Activated T-cell treated with anti-CD3 and anti-CD28 coated beads, Interleukin-2, amount 50 U/mL, for 72 hours (primary cell): ENCODE data around the gene KPNA1. TPM values are rescaled to one million over a fixed set of nuclear protein-coding genes. Genes with fewer than 3 reads are reported as not detected.
A peak's percentile ranks its signal among the peaks of the same experiment; 100 is the strongest.

Experiments
- ATAC-seq, 2 donors: fragments of 150-1000 bp; cut with Tn5 transposase; replicated peaks in 1 of 2; 2 replicates each; pipeline ENCODE4 v1.10.0; 2021; ENCODE audit warnings: moderate library complexity in 2 of 2, mild to moderate bottlenecking in 1 of 2
- DNase-seq, 2 donors: peaks; one replicate each; pipeline ENCODE4 v3.0.0; 2021 to 2022; ENCODE audit warnings: mixed read lengths in 1 of 2
- H3K27ac Mint-ChIP-seq: one replicate; pipeline ENCODE4 v1.8.0; 2022; ENCODE audit warnings: mild to moderate bottlenecking, moderate library complexity, mixed read lengths
- H3K27me3 Mint-ChIP-seq: one replicate; pipeline ENCODE4 v1.8.0; 2022; ENCODE audit warnings: low read depth, mixed read lengths
- H3K36me3 Mint-ChIP-seq, 2 donors: one replicate each; pipeline ENCODE4 v1.8.0; 2022; ENCODE audit warnings: mixed read lengths in 2 of 2, mild to moderate bottlenecking in 1 of 2; ENCODE audit not compliant: insufficient read depth in 2 of 2
- H3K4me1 Mint-ChIP-seq: one replicate; pipeline ENCODE4 v1.8.0; 2022; ENCODE audit warnings: low read depth, mixed read lengths
- H3K4me3 Mint-ChIP-seq, 2 donors: one replicate each; pipeline ENCODE4 v1.8.0; 2022; ENCODE audit warnings: mild to moderate bottlenecking in 2 of 2, mixed read lengths in 2 of 2, moderate library complexity in 2 of 2
- H3K9me3 Mint-ChIP-seq, 2 donors: one replicate each; pipeline ENCODE4 v1.8.0; 2022; ENCODE audit warnings: mixed read lengths in 2 of 2
- total RNA-seq, 2 donors: library from RNA; stranded (reverse); gene quantifications; one replicate each; pipeline ENCODE4 v1.2.3, GENCODE V29; 2022

Gene KPNA1
- total RNA-seq, 2 donors from 2014 or later, result 54.3 to 69.9 TPM

DNA sequence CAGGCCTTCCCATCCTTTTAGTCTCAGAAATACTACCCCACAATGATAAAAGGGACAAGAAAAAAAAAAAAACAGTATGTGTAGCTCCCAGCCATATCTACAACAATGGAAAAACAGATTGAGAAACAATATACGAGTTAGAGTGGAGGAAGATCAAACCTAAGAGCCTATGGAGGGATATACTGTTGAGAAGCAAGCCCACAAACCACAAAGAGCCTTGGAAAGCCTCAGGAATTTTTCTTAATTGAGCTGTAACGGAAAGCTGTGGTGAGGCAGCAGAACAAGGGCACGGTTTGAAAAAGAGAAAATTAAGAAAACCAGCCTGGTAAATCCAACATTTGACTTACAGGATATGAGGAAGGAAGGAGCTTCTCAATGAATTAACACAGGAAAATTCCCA, 21.4 kb downstream of the KPNA1 start:
- Mint-ChIP-seq H3K36me3 (peaks cover 4 to 31% of the 10 kb centered on the region in 2 donors), H3K27ac (no peak overlapping the region), H3K4me1 (peaks cover 50% of the 10 kb centered on the region), H3K4me3 (no peak overlapping the region), H3K27me3 (no peaks in the 10 kb centered on the region), H3K9me3 (no peaks in the 10 kb centered on the region)
- ATAC-seq (no peak), DNase-seq (no peak)

DNA sequence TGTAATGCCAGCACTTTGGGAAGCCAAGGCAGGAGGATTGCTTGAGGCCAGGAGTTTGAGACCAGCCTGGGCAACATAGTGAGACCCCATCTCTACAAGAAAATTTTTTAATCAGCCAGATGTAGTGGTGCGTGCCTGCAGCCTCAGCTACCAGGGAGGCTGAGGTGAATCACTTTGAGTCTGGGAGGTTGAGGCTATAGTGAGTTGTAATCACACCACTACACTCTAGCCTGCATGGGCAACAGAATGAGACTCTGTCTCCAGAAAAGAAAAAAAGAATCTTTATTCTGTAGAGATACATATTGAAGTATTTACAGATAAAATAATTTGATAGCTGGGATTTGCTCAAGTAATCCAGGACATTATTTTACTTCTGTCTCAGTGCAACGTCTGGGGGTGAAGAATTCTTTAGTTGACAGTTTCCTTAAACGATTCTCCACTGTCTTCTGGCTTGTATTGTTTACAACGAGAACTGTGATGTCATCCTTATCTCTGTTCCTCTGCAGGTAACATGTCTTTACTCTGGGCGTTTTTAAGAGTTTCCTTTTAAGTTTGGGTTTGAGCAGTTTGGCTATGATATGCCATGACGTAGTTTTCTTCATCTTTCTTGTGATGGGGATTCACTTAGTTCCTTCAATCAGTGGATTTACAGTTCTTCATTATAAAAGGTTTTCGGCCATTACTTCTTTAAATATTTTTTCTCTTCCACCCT, 26.3 kb downstream of the KPNA1 start:
- peak; percentile 92 to 95 for ATAC-seq
- Mint-ChIP-seq H3K4me1 (peaks cover 55% of the 10 kb centered on the region), H3K27me3 (no peaks in the 10 kb centered on the region), H3K36me3 (peaks cover 2 to 17% of the 10 kb centered on the region in 2 donors), H3K4me3 (peak overlapping the region; percentile 34 to 45), H3K27ac (peak overlapping the region; percentile 9), H3K9me3 (no peaks in the 10 kb centered on the region)
- no peak for DNase-seq

DNA sequence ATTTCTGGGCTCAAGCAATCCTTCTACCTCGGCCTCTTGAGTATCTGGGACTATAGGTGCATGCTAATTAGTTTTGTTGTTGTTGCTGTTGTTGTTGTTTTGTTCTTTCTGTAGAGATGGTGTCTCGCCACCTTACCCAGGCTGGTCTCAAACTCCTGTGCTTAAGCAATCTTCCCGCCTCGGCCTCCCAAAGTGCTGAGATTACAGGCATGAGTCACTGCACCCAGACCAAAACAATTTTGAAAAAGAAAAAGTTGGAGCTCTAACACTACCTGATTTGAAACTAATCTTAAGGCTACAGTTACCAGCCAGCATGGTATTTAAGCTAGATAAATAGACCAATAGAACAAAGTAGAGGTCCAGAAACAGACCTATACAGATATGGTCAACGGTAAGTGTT, 29.8 kb downstream of the KPNA1 start:
- no peak overlapping the region for H3K4me3 Mint-ChIP-seq
- no peak for ATAC-seq
- H3K4me1 Mint-ChIP-seq, result peaks cover 69% of the 10 kb centered on the region

DNA sequence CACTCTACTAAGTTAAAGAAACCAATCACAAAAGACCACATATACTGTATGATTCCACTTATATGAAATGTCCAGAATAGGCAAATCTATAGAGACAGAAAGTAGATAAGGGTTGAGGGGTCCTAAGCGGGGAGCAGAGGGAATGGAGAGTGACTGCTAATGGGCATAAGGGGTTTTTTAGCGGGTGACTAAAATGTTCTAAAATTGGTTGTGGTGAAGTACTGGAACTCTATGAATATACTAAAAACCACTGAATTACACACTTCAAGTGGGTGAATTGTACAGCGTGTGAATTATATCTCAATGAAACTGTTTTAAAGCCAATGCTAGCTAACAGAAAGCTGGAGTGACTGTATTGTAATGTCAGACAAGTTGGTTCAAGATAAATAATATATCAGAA, 33.3 kb downstream of the KPNA1 start:
- Mint-ChIP-seq H3K4me3 (peak overlapping the region; percentile 7 to 39), H3K36me3 (peaks cover 0 to 5% of the 10 kb centered on the region in 2 donors), H3K4me1 (peaks cover 39% of the 10 kb centered on the region), H3K27me3 (no peaks in the 10 kb centered on the region), H3K9me3 (no peaks in the 10 kb centered on the region), H3K27ac (no peak overlapping the region)
- ATAC-seq (peak; percentile 63 to 66), DNase-seq (no peak)

More for the DNA sequence above, 29.8 kb downstream of the KPNA1 start:
- peaks cover 0 to 3% of the 10 kb centered on the region in 2 donors for H3K36me3 Mint-ChIP-seq
- no peak overlapping the region for H3K27ac Mint-ChIP-seq
- no peaks in the 10 kb centered on the region for H3K27me3 Mint-ChIP-seq
- H3K9me3 Mint-ChIP-seq, result no peaks in the 10 kb centered on the region
- no peak for DNase-seq

DNA sequence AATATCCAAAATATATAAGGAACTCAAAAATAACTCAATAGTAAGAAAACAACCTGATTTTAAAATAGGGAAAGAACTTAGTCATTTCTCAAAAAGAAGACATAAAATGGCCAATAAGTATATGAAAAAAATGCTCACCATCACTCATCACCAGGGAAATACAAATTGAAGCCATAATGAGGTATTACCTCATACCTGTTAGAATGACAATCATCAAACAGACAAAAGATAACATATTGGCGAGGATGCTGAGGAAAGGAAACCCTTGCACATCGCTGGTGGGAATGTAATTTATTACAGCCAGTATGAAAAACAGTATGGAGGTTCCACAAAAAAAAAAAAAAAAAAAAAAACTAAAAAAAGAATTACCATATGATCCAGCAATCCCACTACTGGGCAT, 38.2 kb downstream of the KPNA1 start:
- Mint-ChIP-seq H3K4me3 (no peak overlapping the region), H3K27ac (no peak overlapping the region), H3K36me3 (peaks cover 0 to 10% of the 10 kb centered on the region in 2 donors), H3K27me3 (no peaks in the 10 kb centered on the region), H3K4me1 (peaks cover 52% of the 10 kb centered on the region), H3K9me3 (peaks cover 0 to 2% of the 10 kb centered on the region in 2 donors)
- no peak for DNase-seq
- no peak for ATAC-seq

DNA sequence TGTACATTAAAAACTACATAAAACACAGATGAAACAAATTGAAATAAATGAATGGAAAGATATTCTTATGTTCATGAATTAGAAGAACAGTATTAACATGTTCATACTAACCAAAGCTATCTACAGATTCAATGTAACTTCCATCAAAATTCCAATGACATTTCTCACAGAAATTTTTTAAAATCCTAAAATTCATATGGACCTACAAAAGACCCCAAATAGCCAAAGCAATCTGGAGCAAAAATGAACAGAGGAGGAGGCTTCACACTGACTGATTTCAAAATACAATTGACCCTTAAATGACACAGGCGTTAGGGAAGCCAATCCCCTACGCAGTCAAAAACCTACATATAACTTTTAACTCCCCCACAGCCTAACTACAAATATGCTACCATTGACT, 39.4 kb downstream of the KPNA1 start:
- ATAC-seq (no peak), DNase-seq (no peak)
- Mint-ChIP-seq H3K9me3 (peaks cover 0 to 2% of the 10 kb centered on the region in 2 donors), H3K4me1 (peaks cover 57% of the 10 kb centered on the region), H3K36me3 (peaks cover 0 to 11% of the 10 kb centered on the region in 2 donors), H3K27ac (no peak overlapping the region), H3K4me3 (no peak overlapping the region), H3K27me3 (no peaks in the 10 kb centered on the region)

DNA sequence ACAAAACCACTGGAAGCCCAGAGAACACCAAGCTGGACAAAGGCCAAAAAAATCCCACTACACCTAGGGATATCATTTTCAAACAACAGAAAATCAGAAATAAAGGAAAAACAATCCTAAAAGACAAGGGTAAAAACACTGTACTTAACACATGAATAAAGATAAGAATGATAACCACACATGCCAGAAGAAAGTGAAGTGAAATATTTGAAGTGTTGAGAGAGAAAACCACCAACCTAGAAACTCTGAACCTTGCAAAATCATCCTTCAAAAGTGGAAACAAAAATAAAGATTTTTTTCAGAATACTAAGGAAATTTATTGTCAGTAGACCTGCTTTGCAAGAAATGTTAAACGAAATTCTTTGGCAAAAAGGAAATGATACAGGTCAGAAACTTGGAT, 45.1 kb downstream of the KPNA1 start:
- Mint-ChIP-seq H3K4me3 (no peak overlapping the region), H3K4me1 (peaks cover 69% of the 10 kb centered on the region), H3K27ac (no peak overlapping the region)

DNA sequence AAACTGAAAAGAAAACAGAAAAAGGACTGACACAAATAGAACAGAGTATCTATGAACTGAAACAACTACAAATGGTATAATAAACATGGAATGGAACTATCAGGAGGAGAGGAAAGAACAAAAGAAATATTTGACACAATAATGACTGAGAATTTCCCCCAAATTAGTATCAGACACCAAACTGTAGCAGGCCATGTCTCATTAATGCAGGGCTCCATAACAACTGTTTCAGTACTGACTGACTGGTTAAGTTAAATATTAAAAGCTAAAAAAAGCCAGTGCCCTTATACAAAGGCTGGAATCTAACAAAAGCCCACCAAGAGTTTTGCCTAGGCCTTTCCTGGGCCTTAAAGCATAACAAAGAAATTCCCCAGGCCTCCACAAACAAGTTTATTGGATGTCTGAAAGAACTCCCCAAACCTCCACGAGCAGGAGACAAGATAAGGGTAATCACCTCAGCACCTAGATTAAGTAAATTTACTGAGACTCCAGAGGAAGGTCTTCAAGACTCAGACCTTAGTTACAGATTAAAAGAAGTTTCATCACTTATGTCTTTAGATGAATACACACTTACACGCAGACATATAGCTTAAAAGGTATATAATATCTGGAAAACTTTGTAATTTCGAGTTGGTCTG, 45.7 kb downstream of the KPNA1 start:
- DNase-seq, result no peak
- Mint-ChIP-seq H3K36me3 (peaks cover 0 to 4% of the 10 kb centered on the region in 2 donors), H3K27me3 (no peaks in the 10 kb centered on the region), H3K4me1 (peaks cover 69% of the 10 kb centered on the region), H3K27ac (peak overlapping the region; percentile 90), H3K4me3 (peak overlapping the region in 1 of 2 donors; percentile 46), H3K9me3 (no peaks in the 10 kb centered on the region)
- ATAC-seq, result no peak

More for the DNA sequence above, 45.1 kb downstream of the KPNA1 start:
- peaks cover 0 to 5% of the 10 kb centered on the region in 2 donors for H3K36me3 Mint-ChIP-seq
- peaks cover 0 to 2% of the 10 kb centered on the region in 2 donors for H3K9me3 Mint-ChIP-seq
- ATAC-seq, result no peak
- no peak for DNase-seq
- no peaks in the 10 kb centered on the region for H3K27me3 Mint-ChIP-seq

DNA sequence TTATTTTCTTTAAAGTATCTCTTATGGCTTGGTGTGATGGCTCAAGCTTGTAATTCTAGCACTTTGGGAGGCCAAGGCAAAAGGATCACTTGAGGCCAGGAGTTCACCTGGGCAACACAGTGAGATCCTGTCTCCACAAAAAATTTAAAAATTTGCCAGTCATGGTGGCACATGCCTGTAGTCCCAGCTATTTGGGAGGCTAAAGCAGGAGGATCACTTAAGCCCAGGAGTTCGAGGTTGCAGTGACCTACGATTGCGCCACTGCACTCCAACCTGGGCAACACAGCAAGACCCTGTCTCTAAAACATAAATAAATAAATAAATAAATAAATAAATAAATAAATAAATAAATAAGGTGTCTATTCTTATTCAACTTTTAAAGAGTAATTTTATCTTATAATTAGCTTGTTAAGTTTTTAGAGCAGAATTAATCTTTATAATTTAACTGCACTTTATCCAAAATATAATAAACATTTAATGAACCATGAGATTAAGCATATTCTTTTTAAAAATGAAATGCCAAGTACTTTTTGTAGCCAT, 48.0 kb downstream of the KPNA1 start:
- DNase-seq (no peak), ATAC-seq (no peak)
- peaks cover 50% of the 10 kb centered on the region for H3K4me1 Mint-ChIP-seq
- H3K4me3 Mint-ChIP-seq, result no peak overlapping the region
- H3K27me3 Mint-ChIP-seq, result no peaks in the 10 kb centered on the region
- H3K36me3 Mint-ChIP-seq, result peaks cover 0 to 12% of the 10 kb centered on the region in 2 donors
- H3K27ac Mint-ChIP-seq, result no peak overlapping the region
- H3K9me3 Mint-ChIP-seq, result no peaks in the 10 kb centered on the region

DNA sequence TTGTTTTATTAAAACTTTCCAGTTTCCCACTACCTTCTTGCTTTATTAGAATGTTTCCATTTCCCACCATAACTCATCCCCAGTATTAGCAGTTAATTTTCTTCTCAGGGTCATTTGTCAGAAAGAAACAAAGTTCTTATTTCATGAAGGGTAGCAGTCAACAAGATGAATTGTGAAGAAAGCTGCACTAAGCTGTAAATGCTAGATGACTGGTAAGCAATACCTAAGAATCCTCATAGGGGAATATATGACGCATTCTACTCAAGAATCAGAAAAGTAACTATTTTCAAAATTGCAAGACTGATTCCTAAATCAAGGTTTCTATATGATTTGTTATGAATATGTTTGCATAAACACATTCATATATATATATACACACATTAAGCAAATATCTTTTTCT, 50.1 kb downstream of the KPNA1 start:
- ATAC-seq (peak in 1 of 2 donors; percentile 57), DNase-seq (no peak)
- Mint-ChIP-seq H3K9me3 (no peaks in the 10 kb centered on the region), H3K4me1 (peaks cover 37% of the 10 kb centered on the region), H3K27ac (peak overlapping the region; percentile 82), H3K4me3 (no peak overlapping the region), H3K27me3 (no peaks in the 10 kb centered on the region), H3K36me3 (peaks cover 0 to 14% of the 10 kb centered on the region in 2 donors)

DNA sequence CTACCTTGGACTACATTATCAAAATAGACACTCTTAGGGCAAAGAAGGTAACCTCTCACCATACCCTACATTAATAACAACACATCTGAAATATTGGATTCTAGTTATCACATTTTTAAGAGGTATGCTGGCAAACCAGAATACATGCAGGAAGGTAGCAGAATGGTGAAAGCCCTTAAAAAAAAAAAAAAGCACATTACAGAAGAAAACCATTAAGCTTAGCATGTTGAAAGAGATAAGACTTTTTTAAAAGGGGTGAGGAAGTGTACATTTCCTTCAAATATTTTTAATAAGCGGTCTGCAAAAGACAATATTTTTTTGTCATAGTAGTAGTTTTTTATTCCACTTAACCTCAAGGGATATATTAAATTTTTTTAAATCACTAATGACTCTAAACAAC, 52.3 kb downstream of the KPNA1 start:
- Mint-ChIP-seq H3K4me3 (no peak overlapping the region), H3K27me3 (no peaks in the 10 kb centered on the region), H3K4me1 (peaks cover 21% of the 10 kb centered on the region), H3K27ac (no peak overlapping the region), H3K9me3 (no peaks in the 10 kb centered on the region), H3K36me3 (peaks cover 2 to 23% of the 10 kb centered on the region in 2 donors)
- ATAC-seq (no peak), DNase-seq (no peak)

DNA sequence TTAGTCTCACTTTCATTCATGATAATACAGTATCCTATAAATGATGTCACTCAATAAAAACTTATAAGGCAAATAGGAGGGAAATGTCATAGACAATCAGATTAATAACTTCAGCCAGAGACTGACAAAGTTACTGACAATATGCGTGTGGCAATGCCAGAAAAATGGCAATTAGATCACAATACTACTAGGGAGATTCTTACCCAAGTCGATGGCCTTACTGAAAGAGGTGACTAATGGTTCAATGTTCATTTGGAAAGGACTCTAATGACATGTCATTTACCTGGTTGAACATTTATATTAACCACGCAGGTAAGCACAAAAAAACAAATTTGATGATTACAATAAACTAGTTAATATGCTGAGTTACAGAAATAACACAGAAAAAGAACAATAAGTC, 52.9 kb downstream of the KPNA1 start:
- Mint-ChIP-seq H3K27ac (peak overlapping the region; percentile 75), H3K9me3 (no peaks in the 10 kb centered on the region), H3K27me3 (no peaks in the 10 kb centered on the region), H3K4me1 (peaks cover 18% of the 10 kb centered on the region), H3K36me3 (peaks cover 2 to 21% of the 10 kb centered on the region in 2 donors), H3K4me3 (no peak overlapping the region)
- ATAC-seq (no peak), DNase-seq (no peak)

DNA sequence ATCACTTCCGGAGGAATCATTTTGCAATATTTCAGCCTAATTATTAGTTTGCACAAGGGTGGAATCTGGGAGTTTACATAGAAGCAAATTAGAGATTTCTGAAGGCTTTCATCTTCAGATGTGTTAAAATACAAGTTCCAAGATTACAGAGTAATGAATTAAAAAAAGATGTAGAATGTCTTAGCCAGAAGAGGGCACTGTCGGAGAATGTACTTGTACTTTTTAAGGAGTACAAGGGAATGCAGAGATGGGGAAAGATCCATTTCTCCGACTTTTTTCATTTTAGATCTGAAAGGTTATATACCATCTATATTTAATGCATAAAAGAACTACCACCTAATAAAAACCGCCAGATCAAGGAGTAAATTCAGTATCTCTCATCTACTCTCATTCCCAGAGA, 55.7 kb downstream of the KPNA1 start:
- Mint-ChIP-seq H3K27ac (peak overlapping the region; percentile 14), H3K4me3 (no peak overlapping the region), H3K27me3 (no peaks in the 10 kb centered on the region), H3K36me3 (peaks cover 2 to 21% of the 10 kb centered on the region in 2 donors), H3K9me3 (no peaks in the 10 kb centered on the region), H3K4me1 (peaks cover 9% of the 10 kb centered on the region)
- no peak for DNase-seq
- ATAC-seq, result no peak
